Measurements from ENCODE around the gene CIDEB. TPM values are rescaled to one million over a fixed set of nuclear protein-coding genes. Genes with fewer than 3 reads are reported as not detected.

The CIDEB gene
- total and polyA plus RNA-seq, 8 donors = 6.3 to 15.0 (median 9.6) TPM

DNA sequence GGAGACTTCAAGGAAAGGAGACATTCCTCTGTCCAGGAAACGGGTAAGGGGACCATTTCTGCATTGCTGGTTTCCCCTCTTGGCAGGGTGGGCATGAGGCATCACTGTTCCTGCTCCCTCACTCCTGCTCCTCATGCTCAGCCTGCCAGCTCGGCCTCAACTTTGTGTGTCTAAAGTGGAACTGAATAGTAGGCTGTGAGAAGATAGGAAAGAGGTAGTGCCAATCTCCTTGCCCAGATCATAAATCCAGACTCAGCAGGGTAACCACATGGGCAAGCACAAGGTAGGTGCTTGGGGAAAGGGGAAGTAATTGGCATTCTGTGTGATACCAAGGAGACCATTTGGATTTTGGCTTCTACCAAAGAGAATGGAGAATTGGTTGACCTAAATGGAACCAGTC is 6.1 kb upstream of the CIDEB start:
- Histone ChIP-seq H3K36me3 (no peaks in the 10 kb centered on the region), H3K9me3 (no peaks in the 10 kb centered on the region), H3K27ac (peak overlapping the region in 1 of 4 donors; percentile 8), H3K27me3 (no peaks in the 10 kb centered on the region), H3K4me3 (no peak overlapping the region), H3K4me1 (peaks cover 12 to 21% (median 15%) of the 10 kb centered on the region in 3 donors)
- ATAC-seq (no peak), DNase-seq (peak in 1 of 6 donors; percentile 12), FAIRE-seq (no peak)
- intact Hi-C loops (cut with DNase I) = no loop called here
- WGBS, 2 donors = 80 to 82% methylated on average over 2 of the region's 2 CpGs
- TF ChIP-seq, protein P1, sequence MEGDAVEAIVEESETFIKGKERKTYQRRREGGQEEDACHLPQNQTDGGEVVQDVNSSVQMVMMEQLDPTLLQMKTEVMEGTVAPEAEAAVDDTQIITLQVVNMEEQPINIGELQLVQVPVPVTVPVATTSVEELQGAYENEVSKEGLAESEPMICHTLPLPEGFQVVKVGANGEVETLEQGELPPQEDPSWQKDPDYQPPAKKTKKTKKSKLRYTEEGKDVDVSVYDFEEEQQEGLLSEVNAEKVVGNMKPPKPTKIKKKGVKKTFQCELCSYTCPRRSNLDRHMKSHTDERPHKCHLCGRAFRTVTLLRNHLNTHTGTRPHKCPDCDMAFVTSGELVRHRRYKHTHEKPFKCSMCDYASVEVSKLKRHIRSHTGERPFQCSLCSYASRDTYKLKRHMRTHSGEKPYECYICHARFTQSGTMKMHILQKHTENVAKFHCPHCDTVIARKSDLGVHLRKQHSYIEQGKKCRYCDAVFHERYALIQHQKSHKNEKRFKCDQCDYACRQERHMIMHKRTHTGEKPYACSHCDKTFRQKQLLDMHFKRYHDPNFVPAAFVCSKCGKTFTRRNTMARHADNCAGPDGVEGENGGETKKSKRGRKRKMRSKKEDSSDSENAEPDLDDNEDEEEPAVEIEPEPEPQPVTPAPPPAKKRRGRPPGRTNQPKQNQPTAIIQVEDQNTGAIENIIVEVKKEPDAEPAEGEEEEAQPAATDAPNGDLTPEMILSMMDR (IDR thresholded peaks at IDR 0.05) = no peak

DNA sequence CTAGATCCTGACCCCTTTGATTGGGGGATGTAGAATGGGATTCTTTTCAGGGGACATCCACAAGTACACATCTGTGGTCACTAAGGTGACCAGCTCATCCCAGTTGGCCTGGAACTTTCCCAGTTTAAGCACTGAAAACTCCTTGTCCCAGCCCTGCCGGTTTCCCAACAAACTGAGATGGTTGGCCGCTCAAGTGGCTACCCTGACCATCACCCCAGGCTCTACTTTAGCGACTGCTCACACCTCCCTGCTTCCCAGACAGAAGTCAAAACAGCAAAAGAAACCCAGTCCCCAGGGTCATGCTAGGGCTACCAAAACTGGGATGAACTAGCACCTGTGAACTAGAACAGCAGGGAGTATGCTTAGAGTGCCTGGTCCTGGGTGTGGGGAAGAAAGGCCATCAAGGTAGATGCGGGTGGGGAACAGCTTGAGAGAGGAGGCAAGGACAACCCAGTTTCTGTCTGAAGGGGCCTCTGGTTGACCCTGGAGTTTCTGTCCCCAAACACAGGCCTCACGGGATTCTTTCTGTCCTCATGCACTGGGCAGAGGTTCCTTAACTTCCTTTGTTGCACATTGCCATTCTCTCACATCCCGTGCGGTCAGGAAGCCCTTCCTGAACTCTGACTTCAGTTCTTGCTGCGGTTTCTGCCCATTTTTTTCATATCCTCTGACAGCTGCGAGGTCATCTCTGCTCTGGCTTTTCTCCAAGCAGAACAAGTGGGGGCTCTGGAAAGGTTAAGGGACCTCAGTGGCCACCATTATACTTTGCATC is 5.1 kb upstream of the CIDEB start:
- FAIRE-seq = no peak
- no peaks in the 10 kb centered on the region for H3K36me3 ChIP-seq
- 76 to 81% methylated on average over 9 of the region's 9 CpGs for WGBS, 2 donors
- no peaks in the 10 kb centered on the region for H3K9me3 ChIP-seq
- TF ChIP-seq, protein P1 (IDR thresholded peaks at IDR 0.05) = no peak
- no peak for ATAC-seq
- H3K27ac ChIP-seq = peak overlapping the region in 2 of 4 donors; percentile 57 to 91
- H3K4me3 ChIP-seq = no peak overlapping the region
- DNase-seq = peak in 1 of 6 donors; percentile 20
- peaks cover 15 to 31% (median 22%) of the 10 kb centered on the region in 3 donors for H3K4me1 ChIP-seq
- H3K27me3 ChIP-seq = no peaks in the 10 kb centered on the region
- intact Hi-C loops (cut with DNase I) = no loop called here

DNA sequence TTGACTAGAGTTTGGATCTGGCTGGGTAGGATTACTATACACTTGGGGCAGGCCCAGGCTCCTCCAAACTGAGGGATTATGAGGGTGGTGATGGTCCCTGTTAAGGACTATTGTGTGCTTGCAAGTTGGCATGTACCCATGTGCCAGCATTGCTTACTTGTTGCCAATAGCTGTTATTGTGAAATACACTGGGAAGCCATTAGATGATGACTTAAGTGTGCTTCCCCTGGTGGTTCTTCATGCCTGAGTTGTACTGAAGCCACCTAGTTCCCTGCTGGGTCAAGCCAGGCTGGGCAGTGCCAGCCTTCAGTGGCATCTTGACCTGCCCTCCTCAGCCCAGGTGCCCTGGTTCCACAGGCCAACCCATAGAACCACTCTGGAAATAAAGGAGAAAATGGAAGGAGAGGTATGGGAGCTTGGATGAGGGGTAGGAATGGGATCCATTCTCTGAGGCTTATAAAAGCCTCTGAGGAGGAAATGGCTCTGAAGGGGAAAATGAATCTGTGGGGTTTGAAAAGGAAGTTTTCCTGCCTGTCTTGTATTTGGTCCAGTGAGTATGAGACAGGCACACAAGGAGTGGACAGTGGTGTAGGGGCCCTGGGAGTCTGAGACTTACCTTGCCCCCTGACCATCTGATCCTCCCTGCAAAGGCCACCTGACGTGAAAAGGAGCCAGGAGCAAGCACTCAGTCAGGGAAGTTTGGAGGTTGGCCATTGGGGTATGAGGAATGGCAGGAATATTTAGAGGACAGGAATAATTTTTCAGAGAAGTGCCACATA is 4.2 kb upstream of the CIDEB start:
- no peaks in the 10 kb centered on the region for H3K36me3 ChIP-seq
- no peaks in the 10 kb centered on the region for H3K27me3 ChIP-seq
- peak overlapping the region in 2 of 4 donors; percentile 52 to 64 for H3K4me3 ChIP-seq
- peak overlapping the region; percentile 76 to 91 (median 89) for H3K27ac ChIP-seq
- no peaks in the 10 kb centered on the region for H3K9me3 ChIP-seq
- DNase-seq (no peak), FAIRE-seq (no peak), ATAC-seq (no peak)
- intact Hi-C loops (cut with DNase I) = no loop called here
- WGBS, 2 donors = 84 to 88% methylated on average over 1 of the region's 1 CpG
- H3K4me1 ChIP-seq = peaks cover 20 to 40% (median 31%) of the 10 kb centered on the region in 3 donors
- TF ChIP-seq, protein P1 (IDR thresholded peaks at IDR 0.05) = no peak

DNA sequence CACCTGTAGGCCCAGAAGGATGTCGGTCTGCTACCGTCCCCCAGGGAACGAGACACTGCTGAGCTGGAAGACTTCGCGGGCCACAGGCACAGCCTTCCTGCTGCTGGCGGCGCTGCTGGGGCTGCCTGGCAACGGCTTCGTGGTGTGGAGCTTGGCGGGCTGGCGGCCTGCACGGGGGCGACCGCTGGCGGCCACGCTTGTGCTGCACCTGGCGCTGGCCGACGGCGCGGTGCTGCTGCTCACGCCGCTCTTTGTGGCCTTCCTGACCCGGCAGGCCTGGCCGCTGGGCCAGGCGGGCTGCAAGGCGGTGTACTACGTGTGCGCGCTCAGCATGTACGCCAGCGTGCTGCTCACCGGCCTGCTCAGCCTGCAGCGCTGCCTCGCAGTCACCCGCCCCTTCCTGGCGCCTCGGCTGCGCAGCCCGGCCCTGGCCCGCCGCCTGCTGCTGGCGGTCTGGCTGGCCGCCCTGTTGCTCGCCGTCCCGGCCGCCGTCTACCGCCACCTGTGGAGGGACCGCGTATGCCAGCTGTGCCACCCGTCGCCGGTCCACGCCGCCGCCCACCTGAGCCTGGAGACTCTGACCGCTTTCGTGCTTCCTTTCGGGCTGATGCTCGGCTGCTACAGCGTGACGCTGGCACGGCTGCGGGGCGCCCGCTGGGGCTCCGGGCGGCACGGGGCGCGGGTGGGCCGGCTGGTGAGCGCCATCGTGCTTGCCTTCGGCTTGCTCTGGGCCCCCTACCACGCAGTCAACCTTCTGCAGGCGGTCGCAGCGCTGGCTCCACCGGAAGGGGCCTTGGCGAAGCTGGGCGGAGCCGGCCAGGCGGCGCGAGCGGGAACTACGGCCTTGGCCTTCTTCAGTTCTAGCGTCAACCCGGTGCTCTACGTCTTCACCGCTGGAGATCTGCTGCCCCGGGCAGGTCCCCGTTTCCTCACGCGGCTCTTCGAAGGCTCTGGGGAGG is 3.1 kb upstream of the CIDEB start, which contains the start of gene LTB4R:
Gene LTB4R (plus strand): TSS at position 857 of the 959 bp plus-strand sequence. CDS start 4,150 bp downstream, outside the sequence.
- Histone ChIP-seq H3K27ac (peak within 1 kb of the TSS; percentile 76 to 91 (median 89)), H3K27me3 (no peaks in the 10 kb centered on the region), H3K9me3 (no peaks in the 10 kb centered on the region), H3K36me3 (peaks cover 0 to 7% (median 0%) of the 10 kb centered on the region in 3 donors), H3K4me1 (peaks cover 25 to 44% (median 33%) of the 10 kb centered on the region in 3 donors), H3K4me3 (peak within 1 kb of the TSS; percentile 33 to 64 (median 47))
- ATAC-seq (peak; percentile 72 to 85 (median 76)), DNase-seq (peak; percentile 81 to 94 (median 90)), FAIRE-seq (no peak)
- TF ChIP-seq, protein P1 (IDR thresholded peaks at IDR 0.05) = peak in 3 of 4 donors; percentile 34 to 44 (median 40)
- intact Hi-C loops (cut with DNase I) = no loop called here
- 5 to 11% methylated on average over 78 to 99 of the region's 99 CpGs for WGBS, 2 donors
